GM21360 (cell line): ENCODE results near the gene MCOLN1.
"Not testable (repeated sequence)": the region's sequence is repeated elsewhere in the genome, so short reads cannot be mapped to it uniquely, and the experiment has no call there.

Source experiments
- ATAC-seq: cut with Tn5 transposase; IDR thresholded peaks from one replicate; pipeline ENCODE4 v1.9.1; 2021; ENCODE audit warnings: mild to moderate bottlenecking, moderate library complexity; ENCODE audit not compliant: unreplicated experiment

The MCOLN1 gene

GRCh38 chr19:7522923-7523667 is 671 bp downstream of the MCOLN1 start:
- no peak for ATAC-seq

- ATAC-seq, result no peak
These were observed 2.1 kb downstream of the MCOLN1 start for GRCh38 chr19:7524523-7524922.

- ATAC-seq, result no peak
These were observed 2.7 kb downstream of the MCOLN1 start for GRCh38 chr19:7524992-7525739.

- no peak for ATAC-seq
These were observed 3.9 kb downstream of the MCOLN1 start for GRCh38 chr19:7526059-7526929.

- ATAC-seq, result no peak
These were observed 5.2 kb downstream of the MCOLN1 start for GRCh38 chr19:7527516-7528191.

- no peak for ATAC-seq
These were observed 5.7 kb downstream of the MCOLN1 start for GRCh38 chr19:7528192-7528519.

- ATAC-seq, result no peak
These were observed 6.3 kb downstream of the MCOLN1 start for GRCh38 chr19:7528522-7529245.

- ATAC-seq, result no peak
These were observed 6.8 kb downstream of the MCOLN1 start for GRCh38 chr19:7529246-7529600.

GRCh38 chr19:7529610-7530490 is 7.4 kb downstream of the MCOLN1 start:
- no peak for ATAC-seq

- no peak for ATAC-seq
These were observed 11.0 kb downstream of the MCOLN1 start for GRCh38 chr19:7533281-7533885.

- ATAC-seq, result no peak
These were observed 11.6 kb downstream of the MCOLN1 start for GRCh38 chr19:7533925-7534480.

GRCh38 chr19:7534531-7535046 is 12.2 kb downstream of the MCOLN1 start:
- ATAC-seq, result no peak

GRCh38 chr19:7535047-7535997 is 12.9 kb downstream of the MCOLN1 start, which contains the start of gene PNPLA6:
Gene PNPLA6 (plus strand): TSS chr19:7535717. CDS start chr19:7535789, 72 bp downstream.
- peak; percentile 47 for ATAC-seq

- no peak for ATAC-seq
These were observed 13.7 kb downstream of the MCOLN1 start for GRCh38 chr19:7535998-7536695.

GRCh38 chr19:7538990-7539389 is 16.6 kb downstream of the MCOLN1 start:
- ATAC-seq, result not testable (repeated sequence)

GRCh38 chr19:7539827-7540425 is 17.5 kb downstream of the MCOLN1 start:
- ATAC-seq, result no peak
